HCT116 (cell line): ENCODE results near the gene NFATC1. TPM values are rescaled to one million over a fixed set of nuclear protein-coding genes. Genes with fewer than 3 reads are reported as not detected.

Experiments used
- ATAC-seq: fragments of 200-7000 bp; cut with Tn5 transposase; 2 replicates; pipeline ENCODE4 v1.9.1; 2020; ENCODE audit warnings: mild to moderate bottlenecking, moderate library complexity
- BruUV-seq: library from RNA; stranded (reverse); fragments of 400-500 nt; replicated peaks from 2 replicates; lab custom pipeline; 2021; lab: Mats Ljungman, UMichigan
- CTCF ChIA-PET: fragments of 300-600 bp; sonication (Branson Sonifier 250); formaldehyde crosslinking; loops from one replicate; lab custom pipeline; 2021; ENCODE audit warnings: antibody characterized with exemption; lab: Charles Lee
- POLR2A ChIA-PET: fragments of 300-600, 350-600 bp; sonication (Branson Sonifier 250); formaldehyde crosslinking; loops from one replicate; lab custom pipeline; 2021; ENCODE audit warnings: antibody characterized with exemption; lab: Charles Lee
- RAD21 ChIA-PET, 2 experiments: fragments of 300-600 bp; sonication (Branson Sonifier 250); formaldehyde crosslinking; loops; one replicate each; lab custom pipeline; 2023; ENCODE audit warnings: low total read pairs in 2 of 2; ENCODE audit not compliant: uncharacterized antibody in 2 of 2, unreplicated experiment in 2 of 2, low non-redundant PET in 1 of 2; lab: Charles Lee
- DNase-seq: peaks from one replicate; pipeline ENCODE4 v3.0.0-alpha.2; 2010; ENCODE audit warnings: low read depth, low spot score
- H2AFZ ChIP-seq: fragments of 200-600 bp; shearing (Covaris generic), sonication (generic); 2 replicates; pipeline ENCODE4 v1.6.1; 2017; ENCODE audit warnings: low read depth, mixed run types, mixed read lengths, antibody characterized with exemption, low read length; ENCODE audit not compliant: poor library complexity, severe bottlenecking
- H3K27ac ChIP-seq: 2 replicates; pipeline ENCODE4 v1.5.1; 2012; ENCODE audit warnings: low read depth, low read length
- H3K27me3 ChIP-seq: fragments of 200-600 bp; sonication (generic); 2 replicates; pipeline ENCODE4 v1.6.1; 2016; ENCODE audit warnings: mixed run types, low read length, mixed read lengths; ENCODE audit not compliant: insufficient read depth
- H3K36me3 ChIP-seq, 2 experiments: fragments of 200-500 bp in 1 of 2; fragments of 200-600 bp in 1 of 2; sonication (Bioruptor generic) in 1 of 2; sonication (generic) in 1 of 2; 2 replicates each; pipeline versions ENCODE4 v1.5.1 to v1.6.1; 2014 to 2016; ENCODE audit warnings: low read length in 2 of 2, inconsistent platforms in 1 of 2, mixed read lengths in 1 of 2, mixed run types in 1 of 2; ENCODE audit not compliant: insufficient read depth in 2 of 2, control insufficient read depth in 1 of 2
- H3K4me1 ChIP-seq, 2 experiments: fragments of 200-600 bp in 1 of 2; sonication (generic) in 1 of 2; 2 replicates each; pipeline versions ENCODE4 v1.5.1 to v1.6.1; 2012 to 2017; ENCODE audit warnings: low read length in 2 of 2, inconsistent platforms in 1 of 2, mild to moderate bottlenecking in 1 of 2, mixed read lengths in 1 of 2, mixed run types in 1 of 2, moderate library complexity in 1 of 2; ENCODE audit not compliant: insufficient read depth in 2 of 2, control insufficient read depth in 1 of 2
- H3K4me2 ChIP-seq: fragments of 200-600 bp; sonication (generic); 2 replicates; pipeline ENCODE4 v1.6.1; 2017; ENCODE audit warnings: mixed run types, low read length, mixed read lengths
- H3K4me3 ChIP-seq, 2 experiments: fragments of 200-600 bp in 1 of 2; sonication (generic) in 1 of 2; replicated peaks in 1 of 2; 2 replicates each; pipeline ENCODE4 v1.5.1; 2011 to 2016; ENCODE audit warnings: low read length in 2 of 2, control low read depth in 1 of 2, low read depth in 1 of 2, mild to moderate bottlenecking in 1 of 2, mixed read lengths in 1 of 2, mixed run types in 1 of 2
- H3K79me2 ChIP-seq: fragments of 200-600 bp; sonication (generic); 2 replicates; pipeline ENCODE4 v1.6.1; 2017; ENCODE audit warnings: mild to moderate bottlenecking, mixed run types, low read length, moderate library complexity, mixed read lengths; ENCODE audit not compliant: insufficient read depth
- H3K9ac ChIP-seq: fragments of 200-600 bp; sonication (generic); 2 replicates; pipeline ENCODE4 v1.6.1; 2016; ENCODE audit warnings: low read length, mixed read lengths
- H3K9me2 ChIP-seq: fragments of 200-600 bp; sonication (generic), shearing (Covaris generic); 2 replicates; pipeline ENCODE4 v1.6.1; 2017; ENCODE audit warnings: mixed run types, mild to moderate bottlenecking, moderate library complexity; ENCODE audit not compliant: insufficient read depth
- H3K9me3 ChIP-seq, 2 experiments: fragments of 200-500 bp in 1 of 2; fragments of 200-600 bp in 1 of 2; sonication (Bioruptor generic) in 1 of 2; sonication (generic) in 1 of 2; 2 replicates each; pipeline ENCODE4 v1.6.1; 2014 to 2017; ENCODE audit warnings: low read length in 2 of 2, mixed read lengths in 2 of 2, inconsistent platforms in 1 of 2, low read depth in 1 of 2, mild to moderate bottlenecking in 1 of 2, mixed run types in 1 of 2, moderate library complexity in 1 of 2; ENCODE audit not compliant: control insufficient read depth in 1 of 2, insufficient read depth in 1 of 2
- H4K20me1 ChIP-seq: fragments of 200-600 bp; sonication (generic), shearing (Covaris generic); 2 replicates; pipeline ENCODE4 v1.6.1; 2017; ENCODE audit warnings: mixed run types, mild to moderate bottlenecking, moderate library complexity; ENCODE audit not compliant: insufficient read depth
- ATF3 ChIP-seq: IDR thresholded peaks from 2 replicates; pipeline ENCODE4 v1.6.1; 2012
- EZH2 ChIP-seq: fragments of 200-600 bp; sonication (generic); IDR thresholded peaks from 2 replicates; pipeline ENCODE4 v1.6.1; 2017; ENCODE audit warnings: antibody characterized with exemption, mixed run types
- FOSL1 ChIP-seq: IDR thresholded peaks from 2 replicates; pipeline ENCODE4 v1.6.1; 2012; ENCODE audit warnings: low read depth
- JUND ChIP-seq: IDR thresholded peaks from 2 replicates; pipeline ENCODE4 v1.6.1; 2012
- MAX ChIP-seq: IDR thresholded peaks from 2 replicates; pipeline ENCODE4 v1.6.1; 2012
- POLR2AphosphoS5 ChIP-seq: IDR thresholded peaks from 2 replicates; pipeline ENCODE4 v1.6.1; 2011; ENCODE audit warnings: mild to moderate bottlenecking, low read depth, low read length, moderate library complexity
- RAD21 ChIP-seq: IDR thresholded peaks from 2 replicates; pipeline ENCODE4 v1.6.1; 2012; ENCODE audit warnings: low read depth, mild to moderate bottlenecking
- REST ChIP-seq: IDR thresholded peaks from 2 replicates; pipeline ENCODE4 v1.6.1; 2012; ENCODE audit warnings: low read depth
- SP1 ChIP-seq: IDR thresholded peaks from 2 replicates; pipeline ENCODE4 v1.6.1; 2012; ENCODE audit warnings: low read depth
- SRF ChIP-seq: IDR thresholded peaks from 2 replicates; pipeline ENCODE4 v1.6.1; 2012; ENCODE audit warnings: low read depth
- TCF7L2 ChIP-seq: IDR thresholded peaks from 2 replicates; pipeline ENCODE4 v1.7.0; 2011; ENCODE audit warnings: borderline replicate concordance, inconsistent platforms; ENCODE audit not compliant: insufficient read depth, insufficient read length; ENCODE audit errors: extremely low read depth
- YY1 ChIP-seq: IDR thresholded peaks from 2 replicates; pipeline ENCODE4 v1.6.1; 2011; ENCODE audit warnings: low read length, low read depth, moderate library complexity, mild to moderate bottlenecking; ENCODE audit not compliant: insufficient replicate concordance; ENCODE audit errors: extremely low read depth
- ZBTB33 ChIP-seq: IDR thresholded peaks from 2 replicates; pipeline ENCODE4 v1.6.1; 2011; ENCODE audit warnings: mild to moderate bottlenecking, low read length, moderate library complexity; ENCODE audit not compliant: insufficient replicate concordance; ENCODE audit errors: extremely low read depth
- ZFX ChIP-seq: fragments of 450-650 bp; IDR thresholded peaks from 2 replicates; pipeline ENCODE4 v1.6.1; 2017
- ZNF274 ChIP-seq: fragments of 200-500 bp; sonication (Bioruptor generic); IDR thresholded peaks from 2 replicates; pipeline ENCODE4 v1.6.1; 2014; ENCODE audit warnings: mild to moderate bottlenecking, low read depth, low read length, inconsistent platforms
- intact Hi-C: fragments of 100-400 bp; cut with micrococcal nuclease; formaldehyde crosslinking; loops from 2 replicates; pipeline ENCODE4 v1.10.0; 2022
- total RNA-seq: library from RNA; stranded (reverse); gene quantifications from one replicate; pipeline ENCODE4 v1.2.1, GENCODE V29; 2021; ENCODE audit not compliant: unreplicated experiment
- TF ChIP-seq, protein P1 (sequence below), 3 experiments: fragments of 200-600 bp in 1 of 3; sonication (generic) in 1 of 3; IDR thresholded peaks in 2 of 3; conservative IDR thresholded peaks in 1 of 3; 2 replicates each; pipeline ENCODE4 v1.5.1; 2012 to 2017; ENCODE audit warnings: low read depth in 2 of 3, low read length in 2 of 3, antibody characterized with exemption in 1 of 3, borderline replicate concordance in 1 of 3, control low read depth in 1 of 3, mild to moderate bottlenecking in 1 of 3, mixed read lengths in 1 of 3, mixed run types in 1 of 3, moderate library complexity in 1 of 3; ENCODE audit not compliant: insufficient read depth in 1 of 3

Gene NFATC1
- total RNA-seq, 1 experiment from 2014 or later, result 20.8 TPM

DNA sequence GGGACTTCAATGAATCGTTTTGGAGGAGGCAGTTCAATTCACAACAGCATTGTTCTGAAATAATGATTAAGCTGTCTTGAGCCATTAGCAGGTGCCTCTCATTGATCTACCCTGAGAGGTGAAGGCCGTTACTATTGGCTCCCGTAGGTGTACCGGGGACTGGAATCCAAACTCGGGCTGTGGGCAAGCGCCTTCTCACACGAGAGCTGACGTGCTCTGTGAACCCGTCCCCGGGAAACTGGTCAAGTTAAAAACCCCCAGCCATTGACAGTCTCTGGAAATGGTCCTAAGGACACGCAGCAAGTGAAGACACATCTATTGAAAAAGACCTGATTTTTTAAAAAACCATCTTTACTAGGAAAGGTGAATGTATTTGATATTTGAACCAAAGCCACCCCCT lies 8.1 kb upstream of the NFATC1 start:
- H3K27ac ChIP-seq, result no peak overlapping the region
- H3K4me2 ChIP-seq, result no peak overlapping the region
- ChIA-PET RAD21 (no interaction called here), POLR2A (no interaction called here), CTCF (no interaction called here)
- no peaks in the 10 kb centered on the region for H4K20me1 ChIP-seq
- no peak overlapping the region for H3K9ac ChIP-seq
- no TSS peak for BruUV-seq
- no peak for DNase-seq
- intact Hi-C loops, result no loop called here
- H3K9me3 ChIP-seq, result no peaks in the 10 kb centered on the region
- H3K27me3 ChIP-seq, result no peaks in the 10 kb centered on the region
- no peak overlapping the region for H2AFZ ChIP-seq
- H3K4me3 ChIP-seq, result no peak overlapping the region
- no peaks in the 10 kb centered on the region for H3K9me2 ChIP-seq
- no peak for TF ChIP-seq POLR2AphosphoS5
- no peak for TF ChIP-seq EZH2
- no peak for TF ChIP-seq MAX
- TF ChIP-seq ATF3, result no peak
- TF ChIP-seq ZNF274, result no peak
- no peak for TF ChIP-seq ZFX
- TF ChIP-seq FOSL1, result no peak
- TF ChIP-seq SP1, result no peak
- no peak for TF ChIP-seq REST
- no peak for TF ChIP-seq SRF
- no peak for TF ChIP-seq RAD21
- TF ChIP-seq JUND, result no peak
- no peak for TF ChIP-seq TCF7L2
- TF ChIP-seq, protein P1, sequence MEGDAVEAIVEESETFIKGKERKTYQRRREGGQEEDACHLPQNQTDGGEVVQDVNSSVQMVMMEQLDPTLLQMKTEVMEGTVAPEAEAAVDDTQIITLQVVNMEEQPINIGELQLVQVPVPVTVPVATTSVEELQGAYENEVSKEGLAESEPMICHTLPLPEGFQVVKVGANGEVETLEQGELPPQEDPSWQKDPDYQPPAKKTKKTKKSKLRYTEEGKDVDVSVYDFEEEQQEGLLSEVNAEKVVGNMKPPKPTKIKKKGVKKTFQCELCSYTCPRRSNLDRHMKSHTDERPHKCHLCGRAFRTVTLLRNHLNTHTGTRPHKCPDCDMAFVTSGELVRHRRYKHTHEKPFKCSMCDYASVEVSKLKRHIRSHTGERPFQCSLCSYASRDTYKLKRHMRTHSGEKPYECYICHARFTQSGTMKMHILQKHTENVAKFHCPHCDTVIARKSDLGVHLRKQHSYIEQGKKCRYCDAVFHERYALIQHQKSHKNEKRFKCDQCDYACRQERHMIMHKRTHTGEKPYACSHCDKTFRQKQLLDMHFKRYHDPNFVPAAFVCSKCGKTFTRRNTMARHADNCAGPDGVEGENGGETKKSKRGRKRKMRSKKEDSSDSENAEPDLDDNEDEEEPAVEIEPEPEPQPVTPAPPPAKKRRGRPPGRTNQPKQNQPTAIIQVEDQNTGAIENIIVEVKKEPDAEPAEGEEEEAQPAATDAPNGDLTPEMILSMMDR (IDR thresholded peaks at IDR 0.05 in 2 of 3, conservative IDR thresholded peaks at IDR 0.05 in 1 of 3; ENCODE audit: borderline replicate concordance in 1 of 3, insufficient read depth in 1 of 3, low read depth in 2 of 3, low read length in 2 of 3), result no peak
- TF ChIP-seq ZBTB33, result no peak
- TF ChIP-seq YY1, result no peak
- H3K79me2 ChIP-seq, result no peaks in the 10 kb centered on the region
- no peaks in the 10 kb centered on the region for H3K4me1 ChIP-seq
- no peak for ATAC-seq
- H3K36me3 ChIP-seq, result no peaks in the 10 kb centered on the region
